Neural progenitor cell (in vitro differentiated cells): ENCODE data around the gene TPM3. TPM values are rescaled to one million over a fixed set of nuclear protein-coding genes. Genes with fewer than 3 reads are reported as not detected.
A peak's percentile ranks its signal among the peaks of the same experiment; 100 is the strongest.

Experiments
- DNase-seq: peaks from one replicate; pipeline ENCODE4 v3.0.0-alpha.2; 2016; ENCODE audit warnings: low spot score
- H2AFZ ChIP-seq: fragments of 200-600 bp; sonication (generic); replicated peaks from 2 replicates; pipeline ENCODE4 v1.6.1; 2016; ENCODE audit warnings: antibody characterized with exemption
- H3F3A ChIP-seq: fragments of 200-600 bp; sonication (generic); 2 replicates; pipeline ENCODE4 v1.6.1; 2016; ENCODE audit warnings: antibody characterized with exemption, low read depth
- H3K27ac ChIP-seq: fragments of 200-600 bp; sonication (generic); 2 replicates; pipeline ENCODE4 v1.5.1; 2016; ENCODE audit warnings: mild to moderate bottlenecking
- H3K27me3 ChIP-seq: fragments of 200-600 bp; sonication (generic); 2 replicates; pipeline ENCODE4 v1.6.1; 2016; ENCODE audit warnings: mild to moderate bottlenecking, moderate library complexity
- H3K36me3 ChIP-seq: fragments of 200-600 bp; sonication (generic); 2 replicates; pipeline ENCODE4 v1.5.1; 2016
- H3K4me1 ChIP-seq: fragments of 200-600 bp; sonication (generic); 2 replicates; pipeline ENCODE4 v1.6.1; 2016; ENCODE audit warnings: mixed run types
- H3K4me2 ChIP-seq: fragments of 200-600 bp; sonication (generic); 2 replicates; pipeline ENCODE4 v1.6.1; 2016
- H3K4me3 ChIP-seq: fragments of 200-600 bp; sonication (generic); 2 replicates; pipeline ENCODE4 v1.5.1; 2016
- H3K79me2 ChIP-seq: fragments of 200-600 bp; sonication (generic); 2 replicates; pipeline ENCODE4 v1.6.1; 2016; ENCODE audit warnings: low read depth
- H3K9ac ChIP-seq: fragments of 200-600 bp; sonication (generic); 2 replicates; pipeline ENCODE4 v1.6.1; 2016
- H3K9me3 ChIP-seq: fragments of 200-600 bp; sonication (generic); 2 replicates; pipeline ENCODE4 v1.5.1; 2016; ENCODE audit warnings: low read depth
- H4K20me1 ChIP-seq: fragments of 200-600 bp; sonication (generic); 2 replicates; pipeline ENCODE4 v1.6.1; 2016; ENCODE audit warnings: low read depth
- H3K27ac Mint-ChIP-seq: 3 replicates; pipeline ENCODE4 v1.8.0; 2021; ENCODE audit warnings: mixed read lengths
- H3K27me3 Mint-ChIP-seq: 2 replicates; pipeline ENCODE4 v1.8.0; 2022; ENCODE audit warnings: low read depth, mild to moderate bottlenecking, inconsistent platforms, moderate library complexity, mixed read lengths; ENCODE audit not compliant: insufficient read depth
- H3K36me3 Mint-ChIP-seq: 3 replicates; pipeline ENCODE4 v1.8.0; 2021; ENCODE audit warnings: mixed read lengths
- H3K4me1 Mint-ChIP-seq: 3 replicates; pipeline ENCODE4 v1.8.0; 2021; ENCODE audit warnings: mixed read lengths
- H3K4me3 Mint-ChIP-seq: 3 replicates; pipeline ENCODE4 v1.8.0; 2021; ENCODE audit warnings: mild to moderate bottlenecking, moderate library complexity, mixed read lengths
- H3K9me3 Mint-ChIP-seq: 3 replicates; pipeline ENCODE4 v1.8.0; 2020; ENCODE audit warnings: mixed read lengths
- CTCF ChIP-seq: fragments of 200-600 bp; sonication (generic); IDR thresholded peaks from 2 replicates; pipeline ENCODE4 v1.5.1; 2017; ENCODE audit warnings: antibody characterized with exemption, mild to moderate bottlenecking
- EZH2 ChIP-seq: fragments of 200-600 bp; sonication (generic); IDR thresholded peaks from 2 replicates; pipeline ENCODE4 v1.6.1; 2017; ENCODE audit warnings: antibody characterized with exemption, mild to moderate bottlenecking, moderate library complexity
- EZH2phosphoT487 ChIP-seq: fragments of 200-600 bp; sonication (generic); IDR thresholded peaks from 2 replicates; pipeline ENCODE4 v1.6.1; 2017; ENCODE audit warnings: antibody characterized with exemption
- total RNA-seq: library from RNA; depleted of rRNA; stranded (reverse); fragments of >200 nt; gene quantifications from 2 replicates; pipeline ENCODE4 v1.2.3, GENCODE V29; 2015; ENCODE audit warnings: low replicate concordance

Gene TPM3
- total RNA-seq, 1 donor from 2014 or later = 596 TPM

- H3K36me3 Mint-ChIP-seq = peaks cover 36% of the 10 kb centered on the region
These were observed 30.6 kb upstream of the TPM3 start for GRCh38 chr1:154222518-154222917.

GRCh38 chr1:154221278-154222001 lies 29.5 kb upstream of the TPM3 start:
- Histone ChIP-seq H3F3A (peaks cover 6% of the 10 kb centered on the region), H3K4me2 (peak overlapping the region; percentile 88), H3K36me3 (peaks cover 26% of the 10 kb centered on the region), H3K9ac (peak overlapping the region; percentile 98), H3K27me3 (no peaks in the 10 kb centered on the region), H2AFZ (no peak overlapping the region), H3K27ac (peak overlapping the region; percentile 84), H3K4me3 (peak overlapping the region; percentile 84), H4K20me1 (peaks cover 46% of the 10 kb centered on the region), H3K9me3 (no peaks in the 10 kb centered on the region), H3K4me1 (peaks cover 30% of the 10 kb centered on the region), H3K79me2 (peaks cover 96% of the 10 kb centered on the region)
- H3K4me1 Mint-ChIP-seq = peaks cover 35% of the 10 kb centered on the region
- peak; percentile 75 for DNase-seq
- peaks cover 35% of the 10 kb centered on the region for H3K36me3 Mint-ChIP-seq
- TF ChIP-seq EZH2 (no peak), CTCF (no peak), EZH2phosphoT487 (no peak)
- H3K27me3 Mint-ChIP-seq = peaks cover 4% of the 10 kb centered on the region
- peak overlapping the region; percentile 95 for H3K4me3 Mint-ChIP-seq
- peak overlapping the region; percentile 98 for H3K27ac Mint-ChIP-seq
- H3K9me3 Mint-ChIP-seq = no peaks in the 10 kb centered on the region

More at GRCh38 chr1:154222518-154222917, 30.6 kb upstream of the TPM3 start:
- Histone ChIP-seq H3K4me2 (peak overlapping the region; percentile 88), H3K79me2 (peaks cover 96% of the 10 kb centered on the region), H3K27me3 (no peaks in the 10 kb centered on the region), H3F3A (peaks cover 6% of the 10 kb centered on the region), H3K4me1 (peaks cover 30% of the 10 kb centered on the region), H3K9me3 (no peaks in the 10 kb centered on the region), H4K20me1 (peaks cover 53% of the 10 kb centered on the region), H3K4me3 (peak overlapping the region; percentile 84), H3K9ac (peak overlapping the region; percentile 98), H3K36me3 (peaks cover 24% of the 10 kb centered on the region), H2AFZ (no peak overlapping the region), H3K27ac (no peak overlapping the region)
- no peak overlapping the region for H3K27ac Mint-ChIP-seq
- no peak for DNase-seq
- H3K4me1 Mint-ChIP-seq = peaks cover 35% of the 10 kb centered on the region
- no peak for TF ChIP-seq EZH2
- no peak for TF ChIP-seq EZH2phosphoT487
- no peak for TF ChIP-seq CTCF
- peak overlapping the region; percentile 95 for H3K4me3 Mint-ChIP-seq
- H3K27me3 Mint-ChIP-seq = peaks cover 2% of the 10 kb centered on the region
- H3K9me3 Mint-ChIP-seq = no peaks in the 10 kb centered on the region

GRCh38 chr1:154220970-154221277 lies 29.0 kb upstream of the TPM3 start:
- H3K79me2 ChIP-seq = peaks cover 96% of the 10 kb centered on the region
- peaks cover 4% of the 10 kb centered on the region for H3K27me3 Mint-ChIP-seq
- peaks cover 42% of the 10 kb centered on the region for H4K20me1 ChIP-seq
- H2AFZ ChIP-seq = no peak overlapping the region
- no peaks in the 10 kb centered on the region for H3K9me3 Mint-ChIP-seq
- H3K9ac ChIP-seq = peak overlapping the region; percentile 98
- peaks cover 33% of the 10 kb centered on the region for H3K36me3 Mint-ChIP-seq
- peaks cover 35% of the 10 kb centered on the region for H3K4me1 Mint-ChIP-seq
- peaks cover 30% of the 10 kb centered on the region for H3K4me1 ChIP-seq
- peak overlapping the region; percentile 84 for H3K27ac ChIP-seq
- no peak for DNase-seq
- peak overlapping the region; percentile 84 for H3K4me3 ChIP-seq
- peaks cover 6% of the 10 kb centered on the region for H3F3A ChIP-seq
- peak overlapping the region; percentile 95 for H3K4me3 Mint-ChIP-seq
- H3K36me3 ChIP-seq = peaks cover 21% of the 10 kb centered on the region
- no peaks in the 10 kb centered on the region for H3K27me3 ChIP-seq
- no peaks in the 10 kb centered on the region for H3K9me3 ChIP-seq
- peak overlapping the region; percentile 99 for H3K27ac Mint-ChIP-seq
- TF ChIP-seq EZH2phosphoT487 (no peak), CTCF (no peak), EZH2 (no peak)
- H3K4me2 ChIP-seq = peak overlapping the region; percentile 88
